Renal cortex interstitium (tissue), 11 donors: Measurements from ENCODE around the gene CASTOR2. TPM values are rescaled to one million over a fixed set of nuclear protein-coding genes. Genes with fewer than 3 reads are reported as not detected.
"Not testable (repeated sequence)": the region's sequence is repeated elsewhere in the genome, so short reads cannot be mapped to it uniquely, and the experiment has no call there.

Source experiments
- DNase-seq, 11 donors: peaks; one replicate each; pipeline ENCODE4 v3.0.0-alpha.2; 2013; ENCODE audit warnings: low read depth in 9 of 11, low spot score in 4 of 11; ENCODE audit errors: extremely low read depth in 1 of 11
- polyA plus RNA-seq, 3 donors: library from polyadenylated mRNA; unstranded; fragments of 120-200 nt; gene quantifications; one replicate each; pipeline ENCODE4 v1.2.1, GENCODE V29; 2013; ENCODE audit not compliant: insufficient read length in 3 of 3

CASTOR2 gene
- polyA plus RNA-seq, 3 donors = 6.4 to 8.9 (median 8.1) TPM

DNA sequence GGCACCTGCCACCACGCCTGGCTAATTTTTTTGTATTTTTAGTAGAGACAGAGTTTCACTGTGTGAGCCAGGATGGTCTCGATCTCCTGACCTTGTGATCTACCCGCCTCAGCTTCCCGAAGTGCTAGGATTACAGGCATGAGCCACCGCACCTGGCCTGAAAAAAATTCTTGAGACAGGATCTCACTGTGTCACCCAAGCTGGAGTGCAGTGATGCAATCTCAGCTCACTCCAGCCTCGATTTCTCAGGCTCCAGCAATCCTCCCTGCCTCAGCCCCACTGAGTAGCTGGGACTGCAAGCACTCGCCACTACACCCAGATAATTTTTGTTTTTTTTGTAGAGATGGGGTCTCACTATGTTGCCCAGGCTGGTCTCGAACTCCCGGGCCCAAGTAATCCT lies 13.0 kb downstream of the CASTOR2 start:
- not testable (repeated sequence) for DNase-seq

DNA sequence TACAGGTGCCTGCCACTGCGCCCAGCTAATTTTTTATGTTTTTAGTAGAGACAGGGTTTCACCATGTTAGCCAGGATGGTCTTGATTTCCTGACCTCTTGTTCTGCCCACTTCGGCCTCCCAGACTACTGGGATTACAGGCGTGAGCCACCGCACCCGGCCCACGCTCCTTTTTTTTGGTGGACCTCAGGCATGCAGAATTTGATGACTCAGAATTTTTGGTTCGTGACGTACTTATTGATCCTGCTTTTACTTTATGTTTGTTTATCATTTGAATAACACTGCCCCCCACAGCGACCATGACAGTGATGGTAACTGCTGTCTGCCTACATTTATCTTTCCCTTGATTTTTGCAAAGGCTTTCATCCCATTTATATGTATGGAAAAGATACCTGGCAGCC lies 23.9 kb downstream of the CASTOR2 start:
- not testable (repeated sequence) for DNase-seq

DNA sequence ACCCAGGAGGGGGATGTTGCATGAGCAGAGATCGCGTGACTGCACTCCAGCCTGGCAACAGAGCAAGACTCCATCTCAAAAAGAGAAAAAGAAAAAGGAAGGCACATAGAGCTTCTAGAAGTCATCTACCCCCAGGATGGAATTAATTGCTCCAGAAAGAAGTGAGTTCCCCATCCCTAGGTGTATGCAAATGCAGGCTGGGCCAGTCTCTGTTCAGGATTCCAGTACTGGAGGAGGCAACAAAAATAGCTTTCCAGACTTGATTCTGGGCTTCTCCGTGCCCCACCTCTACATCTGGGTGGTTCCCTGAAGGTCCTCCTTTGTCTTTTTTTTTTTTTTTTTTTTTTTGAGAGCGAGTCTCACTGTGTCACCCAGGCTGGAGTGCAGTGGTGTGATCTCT lies 28.6 kb downstream of the CASTOR2 start:
- DNase-seq = no peak

DNA sequence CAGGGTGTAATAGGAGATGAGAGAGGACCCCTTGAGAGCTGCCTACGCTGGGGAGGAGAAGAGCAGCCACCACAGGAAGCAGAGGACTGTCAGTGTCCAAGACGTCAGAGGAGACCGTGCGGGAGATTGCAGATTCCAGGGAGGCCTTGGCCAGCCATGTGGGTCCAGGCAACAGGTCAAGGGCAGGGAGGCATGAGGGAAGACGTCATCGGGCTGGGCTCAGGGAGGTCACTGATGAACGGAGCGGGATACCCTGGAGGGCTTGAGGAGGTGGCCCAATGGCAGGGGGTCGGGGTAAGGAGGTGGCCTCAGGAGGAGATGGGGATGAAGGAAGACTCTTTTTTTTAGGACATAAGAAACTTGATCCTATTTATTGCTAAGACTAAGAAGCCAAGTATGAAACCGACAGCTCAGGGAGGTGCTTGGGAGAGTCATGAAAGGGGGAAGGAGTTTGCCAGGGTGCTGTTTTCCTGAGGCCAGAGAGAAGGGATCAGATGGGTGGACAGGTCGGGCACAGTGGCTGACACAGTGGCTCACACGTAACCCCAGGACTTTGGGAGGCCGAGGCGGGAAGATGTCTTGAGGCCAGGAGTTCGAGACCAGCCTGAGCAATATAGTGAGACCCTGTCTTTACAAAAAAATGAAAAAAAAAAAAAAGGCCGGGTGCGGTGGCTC lies 30.5 kb downstream of the CASTOR2 start:
- DNase-seq = not testable (repeated sequence)

DNA sequence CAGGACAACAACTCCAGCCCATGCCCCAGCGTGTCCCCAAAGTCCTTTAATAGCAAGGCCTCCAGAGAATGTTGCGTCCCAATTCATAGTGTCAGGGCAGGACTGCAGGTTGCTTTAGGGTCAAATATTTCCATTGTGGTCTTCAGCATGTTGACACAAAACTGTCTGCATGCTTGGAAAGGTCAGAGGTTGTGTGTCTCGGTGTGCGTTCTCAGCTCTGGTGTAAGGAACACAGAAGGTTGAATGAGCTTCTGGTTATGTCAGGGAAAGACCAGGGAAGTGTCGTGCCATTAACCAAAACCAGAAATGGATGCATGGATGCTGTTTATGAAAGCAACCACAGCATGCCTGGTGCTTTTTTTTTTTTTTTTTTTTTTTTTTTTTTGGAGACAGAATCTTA lies 31.9 kb downstream of the CASTOR2 start:
- not testable (repeated sequence) for DNase-seq

DNA sequence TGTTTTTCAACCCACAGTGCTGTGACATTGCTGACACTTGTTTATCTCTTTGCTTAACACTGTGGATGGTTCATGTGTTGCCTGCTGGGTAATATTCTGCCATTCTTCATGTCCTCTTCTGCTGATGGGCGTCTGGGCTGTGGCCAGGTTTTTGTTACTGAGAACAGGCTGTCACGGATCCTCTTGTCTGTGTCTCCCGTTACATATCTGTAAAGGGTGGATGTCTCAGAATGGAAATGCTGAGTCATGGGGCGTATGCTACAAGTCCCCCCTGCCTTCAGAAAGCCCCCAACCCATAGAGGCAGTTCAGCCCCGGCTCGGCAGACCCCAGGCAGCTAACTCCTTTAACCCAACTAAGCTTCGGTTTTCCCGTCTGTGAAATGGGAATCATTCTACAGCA lies 33.3 kb downstream of the CASTOR2 start:
- DNase-seq = not testable (repeated sequence)

DNA sequence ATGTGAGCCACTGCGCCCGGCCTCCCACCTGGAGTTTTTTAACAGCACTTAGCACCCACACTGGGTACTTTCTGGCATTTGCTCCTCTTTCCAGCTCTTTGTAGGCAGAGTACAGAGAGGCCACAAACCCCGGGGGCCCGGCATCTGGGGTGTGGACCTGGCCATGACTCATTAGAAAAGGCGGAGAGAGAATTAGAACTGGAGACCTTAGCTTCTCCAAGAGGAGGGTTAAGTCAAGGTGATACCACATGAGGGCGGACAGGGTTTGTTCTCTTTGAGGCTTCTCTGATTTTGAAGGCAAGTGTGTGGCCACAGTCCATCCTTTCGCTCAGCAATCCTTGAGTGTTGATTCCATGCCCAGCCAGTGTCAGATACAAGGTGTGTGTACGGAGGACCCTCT lies 36.9 kb downstream of the CASTOR2 start:
- not testable (repeated sequence) for DNase-seq

DNA sequence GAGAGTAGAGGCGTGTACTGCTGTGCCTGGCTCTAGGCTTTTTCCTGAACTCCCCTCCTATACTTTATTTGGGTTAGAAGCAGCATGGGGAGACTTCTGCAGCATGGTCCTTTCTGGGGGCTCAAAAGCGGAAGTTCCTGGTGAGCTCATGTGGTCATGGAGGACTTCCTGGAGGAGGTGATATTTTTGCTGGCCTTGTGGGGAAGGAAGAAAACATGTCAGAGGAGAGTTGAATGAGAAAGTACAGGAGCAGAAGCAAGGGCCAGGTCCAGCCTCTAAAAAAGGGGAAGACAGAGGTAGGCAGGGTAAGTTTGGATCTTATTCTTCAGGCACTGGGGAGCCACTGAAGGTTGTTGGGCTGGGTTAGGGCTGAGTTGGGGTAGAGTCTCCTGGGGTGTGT lies 45.5 kb downstream of the CASTOR2 start:
- DNase-seq = no peak

DNA sequence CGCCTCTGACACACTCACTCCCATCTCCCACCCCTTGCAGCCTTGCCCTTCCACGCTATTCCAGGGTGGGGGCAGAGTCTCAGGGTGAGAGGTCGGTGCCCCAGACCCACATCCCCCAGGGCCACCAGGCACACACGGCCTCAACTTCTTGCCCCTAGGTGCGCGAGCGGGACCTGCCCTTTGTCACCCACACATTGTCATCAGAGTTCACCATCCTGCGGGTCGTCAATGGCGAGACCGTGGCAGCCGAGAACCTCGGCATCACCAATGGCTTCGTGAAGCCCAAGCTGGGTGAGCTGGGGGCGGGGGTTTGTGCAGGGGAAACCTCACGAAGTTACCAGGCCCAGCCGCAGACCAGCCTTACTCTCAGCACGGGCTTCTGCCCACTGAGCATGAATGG lies 53.3 kb downstream of the CASTOR2 start:
- no peak for DNase-seq

DNA sequence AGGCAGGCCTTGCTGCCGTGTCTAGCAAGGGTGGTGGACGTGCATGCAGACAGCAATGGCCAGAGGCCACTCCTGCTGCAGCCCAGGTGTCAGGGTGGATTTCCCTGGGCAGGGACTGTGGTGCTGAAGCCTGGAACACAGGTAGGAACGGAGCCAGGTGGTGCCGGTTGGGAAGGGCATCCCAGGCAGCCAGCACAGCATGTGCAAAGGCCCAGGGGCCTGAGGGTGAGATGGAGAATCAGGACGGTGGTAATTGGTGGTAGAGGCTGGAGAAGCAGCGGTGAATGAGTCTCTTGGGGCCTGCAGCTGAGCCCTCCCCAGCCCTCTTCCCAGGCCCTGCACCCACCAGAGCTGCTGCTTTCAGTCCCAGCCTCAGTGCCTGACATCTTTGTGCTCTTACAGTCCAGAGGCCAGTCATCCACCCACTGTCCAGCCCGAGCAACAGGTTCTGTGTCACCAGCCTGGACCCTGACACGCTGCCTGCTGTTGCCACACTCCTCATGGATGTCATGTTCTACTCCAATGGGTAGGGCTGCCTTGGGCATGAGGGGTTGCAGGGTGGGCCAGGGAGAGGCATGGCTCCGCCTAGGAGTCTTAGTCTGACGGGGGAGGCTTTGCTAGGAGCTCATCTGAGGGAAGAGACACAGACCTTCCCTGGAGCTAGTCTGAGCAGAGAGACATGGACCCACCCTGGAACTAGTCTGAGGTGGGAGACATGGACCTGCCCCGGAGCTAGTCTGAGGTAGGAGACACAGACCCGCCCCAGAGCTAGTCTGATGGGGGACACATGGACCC lies 54.3 kb downstream of the CASTOR2 start:
- DNase-seq = no peak

DNA sequence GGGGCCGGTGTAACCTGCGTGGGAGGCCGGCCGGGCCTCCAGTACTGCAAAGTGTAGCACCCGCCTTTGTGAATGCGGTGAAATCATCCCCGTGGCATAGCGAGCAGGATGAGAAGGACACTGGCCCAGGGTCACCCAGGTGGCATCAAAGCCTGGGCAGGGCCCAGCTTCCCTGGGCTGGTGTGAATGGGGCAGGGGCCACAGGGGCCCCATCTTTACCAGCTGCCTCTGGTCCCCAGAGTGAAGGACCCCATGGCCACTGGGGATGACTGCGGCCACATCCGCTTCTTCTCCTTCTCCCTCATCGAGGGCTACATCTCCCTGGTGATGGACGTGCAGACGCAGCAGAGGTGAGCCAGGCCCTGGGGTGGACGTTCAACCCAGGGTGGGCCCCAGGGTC lies 55.3 kb downstream of the CASTOR2 start:
- no peak for DNase-seq

DNA sequence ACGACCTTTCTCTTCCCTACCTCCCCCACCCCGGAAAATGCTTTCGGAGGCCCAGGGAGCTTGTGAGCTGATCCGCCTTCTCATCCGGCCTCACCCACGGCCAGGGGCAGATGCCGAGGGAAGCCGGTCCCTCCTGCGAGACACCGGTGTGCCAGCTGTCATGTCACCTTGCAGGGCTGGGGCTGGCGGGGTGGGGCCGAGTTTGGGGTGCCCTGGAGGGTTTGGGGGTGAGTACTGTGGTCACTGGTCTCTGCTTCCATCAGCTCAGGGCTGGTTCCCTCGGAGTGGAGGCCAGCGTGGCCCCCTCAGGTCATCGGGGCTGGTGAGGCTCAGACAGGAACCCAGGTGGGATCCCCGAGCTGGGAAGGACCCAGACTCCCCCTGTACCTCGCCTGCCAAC lies 60.4 kb downstream of the CASTOR2 start:
- DNase-seq = no peak

DNA sequence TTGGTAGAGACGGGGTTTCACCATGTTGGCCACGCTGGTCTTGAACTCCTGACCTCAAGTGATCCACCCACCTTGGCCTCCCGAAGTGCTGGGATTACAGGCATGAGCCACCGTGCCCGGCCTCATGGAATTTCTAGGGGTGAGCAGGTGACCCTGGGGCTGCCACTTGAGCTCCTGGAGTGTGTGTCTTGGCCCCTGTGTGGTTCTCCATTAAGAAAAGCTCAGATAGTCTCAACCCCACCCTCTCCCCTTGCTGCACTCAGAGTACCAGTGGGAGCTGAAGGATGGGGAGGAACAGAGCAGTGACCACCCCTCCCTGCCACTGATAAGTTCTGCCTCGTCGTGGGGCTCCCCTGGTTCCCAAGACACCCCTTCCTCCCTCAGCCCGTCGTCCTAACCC lies 63.8 kb downstream of the CASTOR2 start:
- no peak for DNase-seq

DNA sequence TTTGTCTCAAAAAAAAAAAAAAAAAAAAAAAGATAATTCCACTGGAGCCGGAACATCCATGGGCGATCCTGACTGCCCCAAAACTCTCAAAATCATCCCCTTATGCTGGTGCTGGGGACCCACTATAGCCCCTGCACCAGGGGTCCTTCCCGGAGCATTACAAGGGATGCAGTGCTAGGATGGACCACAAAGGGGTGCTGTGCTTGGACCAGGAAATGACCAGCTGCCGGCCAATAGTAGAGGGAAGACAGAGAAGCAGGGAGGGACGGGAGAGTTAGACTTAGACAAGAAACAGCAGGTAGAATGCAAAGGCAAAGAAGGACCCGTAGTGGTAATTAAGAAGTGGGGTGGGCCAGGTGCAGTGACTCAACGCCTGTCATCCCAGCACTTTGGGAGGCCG lies 68.6 kb downstream of the CASTOR2 start:
- no peak for DNase-seq

DNA sequence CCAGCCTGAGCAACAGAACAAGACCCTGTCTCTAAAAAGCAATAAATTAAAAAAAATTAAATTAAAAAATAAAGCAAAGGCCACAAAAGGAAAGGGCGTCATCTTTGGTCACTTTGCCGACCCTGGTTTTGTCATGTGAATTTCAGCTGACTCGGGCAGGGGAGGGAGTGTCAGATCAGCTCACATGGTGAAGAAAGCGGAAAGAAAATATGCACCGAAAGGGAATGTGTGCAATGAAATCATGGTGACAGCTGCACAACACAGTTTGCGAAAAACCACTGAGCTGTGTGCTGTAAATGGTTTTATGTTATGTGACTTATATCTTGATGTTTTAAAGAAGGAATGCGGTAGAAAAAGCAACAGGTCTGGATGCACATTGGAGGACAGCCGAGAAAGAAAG lies 69.3 kb downstream of the CASTOR2 start:
- no peak for DNase-seq

DNA sequence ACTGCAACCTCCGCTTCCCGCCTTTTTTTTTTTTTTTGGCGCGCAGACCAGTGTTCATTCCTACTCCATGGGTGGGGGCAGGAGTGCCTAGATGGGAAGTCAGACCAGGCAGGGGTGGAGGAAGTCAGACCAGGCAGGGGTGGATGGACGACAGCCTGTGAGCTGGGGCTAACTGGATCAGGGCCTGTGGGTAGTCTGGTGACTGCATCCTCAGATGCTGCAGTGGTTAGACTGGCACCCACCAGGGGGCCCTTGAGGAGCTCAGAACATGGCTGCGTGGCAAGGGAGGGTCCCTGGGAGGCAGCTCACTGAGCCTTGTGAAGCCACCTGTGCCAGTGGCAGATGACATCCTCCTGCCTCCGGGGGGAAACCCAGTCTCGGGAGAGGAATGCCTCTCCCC lies 74.0 kb downstream of the CASTOR2 start:
- DNase-seq = no peak

DNA sequence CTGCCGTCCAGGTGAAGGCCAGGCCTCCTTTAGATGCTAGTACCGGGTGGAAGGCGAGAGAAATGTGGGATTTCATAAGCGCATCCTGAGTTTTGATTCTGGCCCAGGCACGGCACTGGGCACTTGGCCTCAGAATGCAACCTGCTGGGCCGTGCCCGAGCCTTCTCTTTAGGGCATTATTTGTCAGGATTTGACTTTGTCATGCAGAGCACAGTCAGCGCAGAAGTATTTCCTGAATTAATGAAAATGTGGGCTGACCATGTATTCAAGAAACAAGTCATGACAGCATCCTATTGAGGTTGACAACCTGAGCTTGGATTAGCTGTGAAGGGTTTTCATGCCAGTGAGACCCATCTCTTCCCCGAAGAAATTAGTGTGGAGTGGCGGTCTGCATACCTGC lies 74.7 kb downstream of the CASTOR2 start:
- DNase-seq = no peak

DNA sequence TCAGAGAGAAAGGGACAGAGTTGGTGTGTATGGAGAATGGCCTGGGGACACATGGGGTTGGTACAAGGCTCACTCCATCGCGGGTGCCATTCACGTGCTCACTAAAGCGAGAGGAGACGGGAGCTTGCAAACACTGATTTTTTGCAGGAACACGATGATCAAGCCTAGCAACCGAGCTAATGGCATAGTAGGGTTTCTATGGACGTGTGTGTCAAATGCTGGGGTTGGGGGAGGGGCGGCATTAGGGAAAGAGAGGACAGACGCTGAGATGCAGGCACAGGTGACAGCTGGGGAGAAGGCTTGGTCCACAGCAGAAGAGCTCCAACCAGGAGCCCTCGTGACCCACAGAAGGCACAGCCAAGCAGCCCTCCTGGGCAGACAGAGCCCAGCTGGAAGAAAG lies 75.2 kb downstream of the CASTOR2 start:
- no peak for DNase-seq

DNA sequence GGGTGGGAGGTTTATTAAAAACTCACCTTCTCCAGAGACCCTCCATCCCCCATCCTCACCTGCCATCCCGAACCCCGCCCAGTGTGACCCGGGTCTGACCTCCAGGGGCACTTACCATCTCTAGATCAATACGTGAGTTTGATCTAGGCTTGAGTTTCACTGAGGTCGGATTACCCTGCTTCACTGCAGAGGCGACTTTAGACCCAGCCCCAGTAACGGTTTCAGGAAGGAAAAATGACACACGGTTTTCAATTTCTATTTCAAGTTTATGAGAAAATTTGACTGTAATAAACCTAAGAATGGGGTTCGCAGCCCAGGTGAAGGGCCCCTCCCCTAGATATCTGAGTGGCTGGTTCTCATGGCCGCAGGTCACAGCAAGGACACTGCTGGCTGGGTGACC lies 76.0 kb downstream of the CASTOR2 start:
- DNase-seq = no peak

DNA sequence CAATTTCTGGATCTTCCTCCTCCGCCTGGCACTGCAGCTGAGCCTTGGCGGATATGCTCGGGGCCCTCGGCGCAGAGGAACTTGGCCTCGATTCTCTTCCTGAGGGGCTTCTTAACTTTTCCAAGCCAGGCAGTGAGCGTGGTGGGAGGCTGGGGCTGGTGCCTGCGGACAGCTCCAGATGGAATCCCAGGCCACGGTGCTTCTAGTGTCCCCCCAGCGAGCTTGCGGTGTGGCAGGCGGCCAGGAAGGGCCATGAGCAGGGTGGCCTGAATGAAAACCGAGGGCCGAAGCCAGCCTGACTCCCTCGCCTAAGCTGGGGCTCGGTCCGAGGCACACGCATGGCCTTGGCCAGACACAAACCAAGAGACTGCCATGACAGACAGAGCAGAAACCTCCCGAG lies 77.8 kb downstream of the CASTOR2 start:
- DNase-seq = no peak
